DMS53 (cell line): ENCODE data around the gene AOC1.
A peak's percentile ranks its signal among the peaks of the same experiment; 100 is the strongest.

ENCODE experiments used
- DNase-seq: peaks from one replicate; lab custom pipeline; 2025; lab: John Stamatoyannopoulos, UW

The AOC1 gene

GRCh38 chr7:150852371-150852905 is at the start of gene AOC1:
TSS of gene AOC1 (plus strand) at chr7:150852517. CDS start at chr7:150856471, 3,954 bp downstream.
- DNase-seq, result no peak

- DNase-seq, result no peak
These were observed 49.0 kb upstream of the AOC1 start for GRCh38 chr7:150803161-150803860.

GRCh38 chr7:150804802-150805201 is 47.5 kb upstream of the AOC1 start:
- no peak for DNase-seq

- DNase-seq, result no peak
These were observed 46.5 kb upstream of the AOC1 start for GRCh38 chr7:150805864-150806263.

- no peak for DNase-seq
These were observed 45.9 kb upstream of the AOC1 start for GRCh38 chr7:150806454-150806853.

GRCh38 chr7:150806863-150807262 is 45.5 kb upstream of the AOC1 start:
- DNase-seq, result peak; percentile 48

- DNase-seq, result peak; percentile 95
These were observed 44.5 kb upstream of the AOC1 start for GRCh38 chr7:150807616-150808438.

- DNase-seq, result no peak
These were observed 37.9 kb upstream of the AOC1 start for GRCh38 chr7:150814328-150815001.

GRCh38 chr7:150818971-150819370 is 33.3 kb upstream of the AOC1 start:
- DNase-seq, result no peak

- DNase-seq, result no peak
These were observed 32.2 kb upstream of the AOC1 start for GRCh38 chr7:150820148-150820547.

GRCh38 chr7:150820578-150821198 is 31.6 kb upstream of the AOC1 start:
- no peak for DNase-seq

- no peak for DNase-seq
These were observed 29.3 kb upstream of the AOC1 start for GRCh38 chr7:150823043-150823442.

GRCh38 chr7:150823484-150824126 is 28.7 kb upstream of the AOC1 start:
- no peak for DNase-seq

- no peak for DNase-seq
These were observed 27.7 kb upstream of the AOC1 start for GRCh38 chr7:150824379-150825177.

GRCh38 chr7:150826061-150826849 is 26.1 kb upstream of the AOC1 start:
- DNase-seq, result no peak

GRCh38 chr7:150828384-150828783 is 23.9 kb upstream of the AOC1 start:
- no peak for DNase-seq

- DNase-seq, result no peak
These were observed 22.9 kb upstream of the AOC1 start for GRCh38 chr7:150829426-150829825.

GRCh38 chr7:150830937-150831336 is 21.4 kb upstream of the AOC1 start:
- DNase-seq, result peak; percentile 58

- DNase-seq, result no peak
These were observed 20.5 kb upstream of the AOC1 start for GRCh38 chr7:150831851-150832250.

- no peak for DNase-seq
These were observed 17.3 kb upstream of the AOC1 start for GRCh38 chr7:150835019-150835418.
